ENCODE measurements around the gene CCDC150. TPM values are rescaled to one million over a fixed set of nuclear protein-coding genes. Genes with fewer than 3 reads are reported as not detected.
A peak's percentile ranks its signal among the peaks of the same experiment; 100 is the strongest.

Gene CCDC150
- total RNA-seq, 1 experiment from 2014 or later = 34.0 TPM

- Histone ChIP-seq H3K4me1 (peaks cover 12% of the 10 kb centered on the region), H3K9me3 (peaks cover 7% of the 10 kb centered on the region; the same call in 1 of the 2 replicates), H3K27me3 (replicated peaks; ENCODE audit: control insufficient read depth, insufficient read depth, low read length) (no peaks in the 10 kb centered on the region), H3K36me3 (ENCODE audit: control insufficient read depth, insufficient read depth, low read length) (no peaks in the 10 kb centered on the region), H3K4me3 (ENCODE audit: low read depth, low read length) (no peak overlapping the region)
- no peak overlapping the region for H3K27ac Mint-ChIP-seq (ENCODE audit: unreplicated experiment)
- ChIA-PET CTCF (no interaction called here), POLR2A (no interaction called here)
- peak in 1 of 2 experiments; percentile 35 for DNase-seq
- TF ChIP-seq, protein P1, sequence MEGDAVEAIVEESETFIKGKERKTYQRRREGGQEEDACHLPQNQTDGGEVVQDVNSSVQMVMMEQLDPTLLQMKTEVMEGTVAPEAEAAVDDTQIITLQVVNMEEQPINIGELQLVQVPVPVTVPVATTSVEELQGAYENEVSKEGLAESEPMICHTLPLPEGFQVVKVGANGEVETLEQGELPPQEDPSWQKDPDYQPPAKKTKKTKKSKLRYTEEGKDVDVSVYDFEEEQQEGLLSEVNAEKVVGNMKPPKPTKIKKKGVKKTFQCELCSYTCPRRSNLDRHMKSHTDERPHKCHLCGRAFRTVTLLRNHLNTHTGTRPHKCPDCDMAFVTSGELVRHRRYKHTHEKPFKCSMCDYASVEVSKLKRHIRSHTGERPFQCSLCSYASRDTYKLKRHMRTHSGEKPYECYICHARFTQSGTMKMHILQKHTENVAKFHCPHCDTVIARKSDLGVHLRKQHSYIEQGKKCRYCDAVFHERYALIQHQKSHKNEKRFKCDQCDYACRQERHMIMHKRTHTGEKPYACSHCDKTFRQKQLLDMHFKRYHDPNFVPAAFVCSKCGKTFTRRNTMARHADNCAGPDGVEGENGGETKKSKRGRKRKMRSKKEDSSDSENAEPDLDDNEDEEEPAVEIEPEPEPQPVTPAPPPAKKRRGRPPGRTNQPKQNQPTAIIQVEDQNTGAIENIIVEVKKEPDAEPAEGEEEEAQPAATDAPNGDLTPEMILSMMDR (IDR thresholded peaks at IDR 0.05; ENCODE audit: insufficient read depth in 1 of 2, low read depth in 1 of 2, low read length in 1 of 2, severe bottlenecking in 1 of 2, unreplicated experiment in 1 of 2) = no peak
- no peaks in the 10 kb centered on the region for H3K27me3 Mint-ChIP-seq (ENCODE audit: insufficient read depth, unreplicated experiment)
- peaks cover 3% of the 10 kb centered on the region for H3K4me1 Mint-ChIP-seq (ENCODE audit: low read depth, unreplicated experiment)
- H3K36me3 Mint-ChIP-seq (ENCODE audit: insufficient read depth, unreplicated experiment) = no peaks in the 10 kb centered on the region
- BruUV-seq (replicated peaks) = no TSS peak
- intact Hi-C loops (cut with micrococcal nuclease; ENCODE audit: unreplicated experiment) = no loop called here
- H3K4me3 Mint-ChIP-seq (ENCODE audit: unreplicated experiment) = no peak overlapping the region
- H3K9me3 Mint-ChIP-seq (ENCODE audit: unreplicated experiment) = peaks cover 16% of the 10 kb centered on the region
These were observed 103.7 kb downstream of the CCDC150 start for GRCh38 chr2:196743165-196743564.

GRCh38 chr2:196745711-196746110, 106.2 kb downstream of the CCDC150 start:
- Mint-ChIP-seq H3K27ac (ENCODE audit: unreplicated experiment) (no peak overlapping the region), H3K4me1 (ENCODE audit: low read depth, unreplicated experiment) (peaks cover 14% of the 10 kb centered on the region), H3K36me3 (ENCODE audit: insufficient read depth, unreplicated experiment) (peaks cover 9% of the 10 kb centered on the region), H3K27me3 (ENCODE audit: insufficient read depth, unreplicated experiment) (no peaks in the 10 kb centered on the region), H3K9me3 (ENCODE audit: unreplicated experiment) (no peaks in the 10 kb centered on the region), H3K4me3 (ENCODE audit: unreplicated experiment) (no peak overlapping the region)
- POLR2A ChIA-PET = no interaction called here
- CTCF ChIA-PET = no interaction called here
- TF ChIP-seq, protein P1 (IDR thresholded peaks at IDR 0.05; ENCODE audit: insufficient read depth in 1 of 2, low read depth in 1 of 2, low read length in 1 of 2, severe bottlenecking in 1 of 2, unreplicated experiment in 1 of 2) = no peak
- no TSS peak for BruUV-seq (replicated peaks)
- no peaks in the 10 kb centered on the region; the same call in 1 of the 2 replicates for H3K9me3 ChIP-seq
- no peak overlapping the region for H3K4me3 ChIP-seq (ENCODE audit: low read depth, low read length)
- DNase-seq = no peak
- H3K27me3 ChIP-seq (replicated peaks; ENCODE audit: control insufficient read depth, insufficient read depth, low read length) = no peaks in the 10 kb centered on the region
- intact Hi-C loops (cut with micrococcal nuclease; ENCODE audit: unreplicated experiment) = no loop called here
- peaks cover 26% of the 10 kb centered on the region for H3K4me1 ChIP-seq
- no peaks in the 10 kb centered on the region for H3K36me3 ChIP-seq (ENCODE audit: control insufficient read depth, insufficient read depth, low read length)

DNA sequence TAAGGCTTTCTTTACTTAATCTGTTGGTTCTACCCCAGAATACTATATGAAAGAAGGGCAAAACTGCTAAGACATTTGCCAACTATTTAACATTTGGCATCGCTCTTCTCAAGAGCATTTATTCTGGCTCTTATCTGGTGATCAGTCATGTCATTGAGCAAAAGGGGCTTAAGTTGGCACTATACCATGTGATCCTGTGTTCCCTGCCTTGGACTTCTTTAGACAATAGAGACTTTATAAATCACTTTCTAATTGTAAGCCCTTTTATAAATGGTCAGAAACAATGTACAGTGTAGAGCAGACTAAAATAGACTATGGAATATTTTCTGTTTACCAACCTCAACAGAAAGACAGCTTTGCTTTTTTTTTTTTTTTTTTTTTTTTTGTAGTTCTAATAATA, 107.9 kb downstream of the CCDC150 start:
- intact Hi-C loops (cut with micrococcal nuclease; ENCODE audit: unreplicated experiment) = no loop called here
- H3K36me3 Mint-ChIP-seq (ENCODE audit: insufficient read depth, unreplicated experiment) = peaks cover 9% of the 10 kb centered on the region

More for the DNA sequence above, 107.9 kb downstream of the CCDC150 start:
- CTCF ChIA-PET = interaction anchor here (0.6 kb wide), 2 partner anchors 264 to 435 kb away, joined by 5 to 6 read pairs; no protein-coding TSS in a partner anchor
- Mint-ChIP-seq H3K4me3 (ENCODE audit: unreplicated experiment) (no peak overlapping the region), H3K27ac (ENCODE audit: unreplicated experiment) (no peak overlapping the region), H3K27me3 (ENCODE audit: insufficient read depth, unreplicated experiment) (no peaks in the 10 kb centered on the region), H3K4me1 (ENCODE audit: low read depth, unreplicated experiment) (peaks cover 14% of the 10 kb centered on the region), H3K9me3 (ENCODE audit: unreplicated experiment) (no peaks in the 10 kb centered on the region)
- no peak for DNase-seq
- TF ChIP-seq, protein P1 (IDR thresholded peaks at IDR 0.05; ENCODE audit: insufficient read depth in 1 of 2, low read depth in 1 of 2, low read length in 1 of 2, severe bottlenecking in 1 of 2, unreplicated experiment in 1 of 2) = no peak
- Histone ChIP-seq H3K4me1 (peaks cover 32% of the 10 kb centered on the region), H3K4me3 (ENCODE audit: low read depth, low read length) (no peak overlapping the region), H3K27me3 (replicated peaks; ENCODE audit: control insufficient read depth, insufficient read depth, low read length) (no peaks in the 10 kb centered on the region), H3K36me3 (ENCODE audit: control insufficient read depth, insufficient read depth, low read length) (no peaks in the 10 kb centered on the region; the same call in 1 of the 2 replicates), H3K9me3 (no peaks in the 10 kb centered on the region; the same call in 1 of the 2 replicates)
- no TSS peak for BruUV-seq (replicated peaks)
- POLR2A ChIA-PET = no interaction called here

Measured in Caco-2 (cell line).